HG03342 (cell line): ENCODE results near the gene CCDC197.

Experiments used
- ATAC-seq: cut with Tn5 transposase; IDR thresholded peaks from one replicate; pipeline ENCODE4 v1.9.1; 2021; ENCODE audit warnings: mild to moderate bottlenecking, moderate library complexity; ENCODE audit not compliant: unreplicated experiment

The CCDC197 gene

GRCh38 chr14:93977171-93977570, 19.9 kb upstream of the CCDC197 start:
- no peak for ATAC-seq

- peak; percentile 35 for ATAC-seq
Measured at GRCh38 chr14:93977790-93978581, 19.1 kb upstream of the CCDC197 start.

GRCh38 chr14:93978735-93979134, 18.4 kb upstream of the CCDC197 start:
- no peak for ATAC-seq

GRCh38 chr14:93980456-93981201, 16.5 kb upstream of the CCDC197 start:
- no peak for ATAC-seq

- ATAC-seq, result no peak
Measured at GRCh38 chr14:93981316-93982229, 15.5 kb upstream of the CCDC197 start.

GRCh38 chr14:93982230-93983007, 14.7 kb upstream of the CCDC197 start:
- ATAC-seq, result no peak

GRCh38 chr14:93984070-93984469, 13.0 kb upstream of the CCDC197 start:
- ATAC-seq, result no peak

- ATAC-seq, result no peak
Measured at GRCh38 chr14:93984987-93985410, 12.1 kb upstream of the CCDC197 start.

- no peak for ATAC-seq
Measured at GRCh38 chr14:93986955-93987354, 10.1 kb upstream of the CCDC197 start.

- no peak for ATAC-seq
Measured at GRCh38 chr14:93987376-93987775, 9.7 kb upstream of the CCDC197 start.

- ATAC-seq, result no peak
Measured at GRCh38 chr14:93987815-93988476, 9.2 kb upstream of the CCDC197 start.

GRCh38 chr14:93989939-93990338, 7.2 kb upstream of the CCDC197 start:
- peak; percentile 70 for ATAC-seq

- ATAC-seq, result no peak
Measured at GRCh38 chr14:93991212-93991611, 5.9 kb upstream of the CCDC197 start.

GRCh38 chr14:93991649-93992048, 5.5 kb upstream of the CCDC197 start:
- no peak for ATAC-seq

- no peak for ATAC-seq
Measured at GRCh38 chr14:93993382-93993781, 3.7 kb upstream of the CCDC197 start.

- no peak for ATAC-seq
Measured at GRCh38 chr14:93994919-93995682, 2.0 kb upstream of the CCDC197 start.

- no peak for ATAC-seq
Measured at GRCh38 chr14:93996130-93996695, 888 bp upstream of the CCDC197 start.

- no peak for ATAC-seq
Measured at GRCh38 chr14:93997916-93998870, 1.1 kb downstream of the CCDC197 start.
